PC-3 (cell line): ENCODE results near the gene C1orf159. TPM values are rescaled to one million over a fixed set of nuclear protein-coding genes. Genes with fewer than 3 reads are reported as not detected.

Experiments used
- ATAC-seq: fragments of 200-7000 bp; cut with Tn5 transposase; 2 replicates; pipeline ENCODE4 v1.9.1; 2020; ENCODE audit warnings: mild to moderate bottlenecking, moderate library complexity
- BruUV-seq: library from RNA; stranded (reverse); fragments of 400-500 nt; replicated peaks from 2 replicates; lab custom pipeline; 2021; lab: Mats Ljungman, UMichigan
- CTCF ChIA-PET: fragments of 300-600 bp; sonication (Branson Sonifier 250); formaldehyde crosslinking; loops from one replicate; lab custom pipeline; 2022; ENCODE audit warnings: antibody characterized with exemption; lab: Charles Lee
- POLR2A ChIA-PET: fragments of 300-600 bp; sonication (Branson Sonifier 250); formaldehyde crosslinking; loops from one replicate; lab custom pipeline; 2022; ENCODE audit warnings: antibody characterized with exemption; ENCODE audit not compliant: unreplicated experiment; lab: Charles Lee
- DNase-seq: peaks from one replicate; pipeline ENCODE4 v3.0.0-alpha.2; 2015
- H2AFZ ChIP-seq: fragments of 300-600 bp; sonication (generic); 2 replicates; pipeline ENCODE4 v1.6.0; 2016; ENCODE audit warnings: antibody characterized with exemption, low read length
- H3F3A ChIP-seq: fragments of 300-600 bp; sonication (generic); one replicate; pipeline ENCODE4 v1.6.0; 2017; ENCODE audit warnings: antibody characterized with exemption, low read length, control low read depth, mild to moderate bottlenecking; ENCODE audit not compliant: unreplicated experiment
- H3K27ac ChIP-seq: fragments of 300-600 bp; sonication (generic); 2 replicates; pipeline ENCODE4 v1.5.1; 2016; ENCODE audit warnings: mild to moderate bottlenecking, low read length
- H3K27me3 ChIP-seq: fragments of 300-600 bp; sonication (generic); 2 replicates; pipeline ENCODE4 v1.6.1; 2016; ENCODE audit warnings: low read length, mixed read lengths
- H3K36me3 ChIP-seq: fragments of 300-600 bp; sonication (generic); 2 replicates; pipeline ENCODE4 v1.6.1; 2016; ENCODE audit warnings: low read depth, mixed run types, low read length, mixed read lengths
- H3K4me1 ChIP-seq: fragments of 300-600 bp; sonication (generic); 2 replicates; pipeline ENCODE4 v1.5.1; 2016; ENCODE audit warnings: low read length; ENCODE audit not compliant: insufficient read depth
- H3K4me2 ChIP-seq: fragments of 300-600 bp; sonication (generic); 2 replicates; pipeline ENCODE4 v1.6.0; 2016; ENCODE audit warnings: low read length
- H3K4me3 ChIP-seq: fragments of 300-600 bp; sonication (generic); 2 replicates; pipeline ENCODE4 v1.5.1; 2016; ENCODE audit warnings: mild to moderate bottlenecking, low read length, mixed read lengths
- H3K79me2 ChIP-seq: fragments of 300-600 bp; sonication (generic); 2 replicates; pipeline ENCODE4 v1.6.1; 2017; ENCODE audit warnings: low read length, mixed read lengths
- H3K9ac ChIP-seq: fragments of 300-600 bp; sonication (generic); 2 replicates; pipeline ENCODE4 v1.6.0; 2016; ENCODE audit warnings: mild to moderate bottlenecking, low read length
- H3K9me2 ChIP-seq: fragments of 300-600 bp; sonication (generic); replicated peaks from 2 replicates; pipeline ENCODE4 v1.6.1; 2016; ENCODE audit warnings: mixed run types, low read length, mixed read lengths
- H3K9me3 ChIP-seq: fragments of 300-600 bp; sonication (generic); 2 replicates; pipeline ENCODE4 v1.6.1; 2016; ENCODE audit warnings: low read length, mixed read lengths
- H4K20me1 ChIP-seq: fragments of 300-600 bp; sonication (generic); 2 replicates; pipeline ENCODE4 v1.6.1; 2016; ENCODE audit warnings: low read length, mixed read lengths
- EZH2 ChIP-seq: fragments of 300-600 bp; sonication (generic); IDR thresholded peaks from one replicate; pipeline ENCODE4 v1.6.1; 2017; ENCODE audit warnings: antibody characterized with exemption, mild to moderate bottlenecking, low read length; ENCODE audit not compliant: unreplicated experiment
- EZH2phosphoT487 ChIP-seq: fragments of 300-600 bp; sonication (generic); IDR thresholded peaks from 2 replicates; pipeline ENCODE4 v1.6.1; 2018; ENCODE audit warnings: mild to moderate bottlenecking, antibody characterized with exemption, low read length, borderline replicate concordance
- intact Hi-C: fragments of 100-400 bp; cut with micrococcal nuclease; formaldehyde crosslinking; loops from 2 replicates; pipeline ENCODE4 v1.9.0; 2023
- total RNA-seq: library from RNA; depleted of rRNA; stranded (reverse); fragments of >200 nt; gene quantifications from 2 replicates; pipeline ENCODE4 v1.2.3, GENCODE V29; 2014
- TF ChIP-seq, protein P1 (sequence below): fragments of 300-600 bp; sonication (generic); conservative IDR thresholded peaks from 2 replicates; pipeline ENCODE4 v1.5.1; 2017; ENCODE audit warnings: antibody characterized with exemption, low read depth, mild to moderate bottlenecking, low read length

C1orf159 gene
- total RNA-seq, 1 experiment from 2014 or later = 78.0 TPM

DNA sequence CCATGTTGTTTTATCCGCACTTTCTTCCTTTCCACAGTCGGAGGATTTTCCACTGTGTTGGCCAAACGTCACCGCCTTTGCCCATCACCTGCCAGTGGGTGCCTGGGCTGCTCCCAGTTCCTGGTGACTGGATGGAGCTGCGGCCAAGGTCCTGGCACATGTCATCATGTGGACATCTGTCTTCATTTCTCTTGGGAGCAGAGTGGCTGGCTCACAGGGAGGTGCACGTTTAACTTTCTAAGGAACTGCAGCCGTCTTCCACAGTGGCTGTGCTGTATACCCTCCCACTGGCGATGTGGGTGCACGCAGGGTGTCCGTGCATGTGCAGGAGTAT lies 22.3 kb downstream of the C1orf159 start:
- Histone ChIP-seq H3F3A (no peaks in the 10 kb centered on the region), H3K27me3 (no peaks in the 10 kb centered on the region), H2AFZ (no peak overlapping the region), H3K36me3 (no peaks in the 10 kb centered on the region), H3K79me2 (no peaks in the 10 kb centered on the region), H3K9ac (no peak overlapping the region), H3K9me2 (no peaks in the 10 kb centered on the region), H3K4me1 (no peaks in the 10 kb centered on the region), H3K4me2 (no peak overlapping the region), H4K20me1 (no peaks in the 10 kb centered on the region), H3K9me3 (no peaks in the 10 kb centered on the region), H3K4me3 (no peak overlapping the region), H3K27ac (no peak overlapping the region)
- intact Hi-C loops = no loop called here
- ATAC-seq (no peak), DNase-seq (no peak)
- ChIA-PET CTCF (no interaction called here), POLR2A (no interaction called here)
- BruUV-seq = no TSS peak
- TF ChIP-seq EZH2phosphoT487 = no peak
- TF ChIP-seq EZH2 = no peak
- TF ChIP-seq, protein P1, sequence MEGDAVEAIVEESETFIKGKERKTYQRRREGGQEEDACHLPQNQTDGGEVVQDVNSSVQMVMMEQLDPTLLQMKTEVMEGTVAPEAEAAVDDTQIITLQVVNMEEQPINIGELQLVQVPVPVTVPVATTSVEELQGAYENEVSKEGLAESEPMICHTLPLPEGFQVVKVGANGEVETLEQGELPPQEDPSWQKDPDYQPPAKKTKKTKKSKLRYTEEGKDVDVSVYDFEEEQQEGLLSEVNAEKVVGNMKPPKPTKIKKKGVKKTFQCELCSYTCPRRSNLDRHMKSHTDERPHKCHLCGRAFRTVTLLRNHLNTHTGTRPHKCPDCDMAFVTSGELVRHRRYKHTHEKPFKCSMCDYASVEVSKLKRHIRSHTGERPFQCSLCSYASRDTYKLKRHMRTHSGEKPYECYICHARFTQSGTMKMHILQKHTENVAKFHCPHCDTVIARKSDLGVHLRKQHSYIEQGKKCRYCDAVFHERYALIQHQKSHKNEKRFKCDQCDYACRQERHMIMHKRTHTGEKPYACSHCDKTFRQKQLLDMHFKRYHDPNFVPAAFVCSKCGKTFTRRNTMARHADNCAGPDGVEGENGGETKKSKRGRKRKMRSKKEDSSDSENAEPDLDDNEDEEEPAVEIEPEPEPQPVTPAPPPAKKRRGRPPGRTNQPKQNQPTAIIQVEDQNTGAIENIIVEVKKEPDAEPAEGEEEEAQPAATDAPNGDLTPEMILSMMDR = no peak

DNA sequence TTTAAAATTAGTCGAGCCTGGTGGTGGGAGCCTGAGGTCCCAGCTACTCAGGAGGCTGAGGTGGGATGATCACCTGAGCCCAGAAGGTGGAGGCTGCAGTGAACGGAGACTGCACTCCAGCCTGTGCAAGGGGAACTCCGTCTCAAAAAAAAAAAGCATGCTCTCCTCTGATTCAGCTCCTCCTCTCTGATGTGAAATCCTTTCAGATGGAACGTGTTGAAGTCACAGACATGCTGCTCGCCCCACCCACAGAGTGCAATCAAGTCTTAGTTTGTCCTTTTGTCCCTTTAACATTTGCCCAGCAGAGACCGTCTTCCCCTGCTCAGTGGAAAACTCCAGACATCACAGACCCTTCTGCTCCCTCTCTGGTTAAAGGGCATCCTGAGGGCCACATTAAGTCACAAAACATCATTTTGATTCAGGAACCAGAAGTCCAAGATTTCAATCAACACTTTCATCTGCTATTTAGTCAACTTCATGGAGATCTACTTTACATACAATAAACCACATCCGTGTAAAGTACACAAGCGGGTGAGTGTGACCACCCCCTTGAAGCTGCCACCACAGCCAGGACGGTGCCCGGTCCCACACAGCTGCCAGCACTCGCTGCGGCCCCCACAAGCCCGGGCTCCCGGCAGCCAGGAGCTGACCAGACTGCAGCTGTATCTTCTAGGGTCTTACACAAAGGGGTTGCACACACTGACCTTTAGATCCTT lies 22.8 kb downstream of the C1orf159 start:
- ATAC-seq = no peak
- no peaks in the 10 kb centered on the region for H3K27me3 ChIP-seq
- ChIA-PET POLR2A (no interaction called here), CTCF (interaction anchor here (0.6 kb wide), 1 partner anchor 13 kb away, joined by 6 read pairs; no protein-coding TSS in a partner anchor)
- no peaks in the 10 kb centered on the region for H3K36me3 ChIP-seq
- H3K4me2 ChIP-seq = no peak overlapping the region
- H3K9ac ChIP-seq = no peak overlapping the region
- H4K20me1 ChIP-seq = no peaks in the 10 kb centered on the region
- no peaks in the 10 kb centered on the region for H3K9me3 ChIP-seq
- TF ChIP-seq EZH2 (no peak), EZH2phosphoT487 (no peak)
- TF ChIP-seq, protein P1 = no peak
- H3F3A ChIP-seq = no peaks in the 10 kb centered on the region
- intact Hi-C loops = no loop called here
- no peak overlapping the region for H3K27ac ChIP-seq
- no peaks in the 10 kb centered on the region for H3K9me2 ChIP-seq
- no peak for DNase-seq
- H3K79me2 ChIP-seq = no peaks in the 10 kb centered on the region
- H2AFZ ChIP-seq = no peak overlapping the region
- no peaks in the 10 kb centered on the region for H3K4me1 ChIP-seq
- no TSS peak for BruUV-seq
- H3K4me3 ChIP-seq = no peak overlapping the region

DNA sequence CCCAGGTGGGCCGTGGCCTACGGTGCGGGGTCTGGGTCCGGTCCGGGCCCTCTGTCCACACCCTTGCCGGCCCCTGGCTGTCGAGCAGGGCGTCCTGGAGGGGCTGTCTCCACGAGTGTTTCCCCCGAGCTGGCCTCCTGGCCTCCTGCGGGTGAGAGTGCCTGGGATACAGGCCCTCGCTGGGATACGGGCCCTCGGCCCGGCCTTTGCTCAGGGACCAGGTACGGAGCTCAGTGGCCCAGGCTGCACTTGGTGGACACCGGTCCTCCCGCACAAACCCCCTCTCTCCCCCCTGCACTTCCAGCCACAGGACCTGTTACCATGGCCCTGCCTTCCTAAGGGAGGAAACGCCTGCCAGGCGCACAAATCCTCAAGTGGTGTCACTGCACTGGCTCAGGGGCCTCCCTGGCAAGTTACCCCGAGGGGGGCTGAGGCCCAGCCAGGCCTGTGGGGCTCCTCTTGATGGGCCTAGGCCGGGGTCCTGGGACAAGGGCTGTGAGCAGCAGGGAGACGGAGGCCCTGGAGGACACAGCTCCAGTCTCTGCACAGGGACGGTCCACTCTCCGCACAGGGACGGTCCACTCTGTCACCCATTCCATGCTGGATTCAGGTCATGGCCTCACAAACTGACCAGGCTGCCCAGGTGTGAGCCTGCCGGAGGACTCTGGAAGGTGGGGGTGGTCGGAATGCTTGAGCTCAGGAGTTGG lies 23.6 kb downstream of the C1orf159 start:
- no peak for ATAC-seq
- Histone ChIP-seq H3K36me3 (no peaks in the 10 kb centered on the region), H4K20me1 (no peaks in the 10 kb centered on the region), H3K4me3 (no peak overlapping the region), H3K9me2 (no peaks in the 10 kb centered on the region), H3K4me1 (no peaks in the 10 kb centered on the region), H3K79me2 (no peaks in the 10 kb centered on the region), H3K27me3 (no peaks in the 10 kb centered on the region), H3K4me2 (no peak overlapping the region), H3K9ac (no peak overlapping the region), H2AFZ (no peak overlapping the region), H3K9me3 (no peaks in the 10 kb centered on the region), H3F3A (no peaks in the 10 kb centered on the region), H3K27ac (no peak overlapping the region)
- no peak for TF ChIP-seq EZH2
- TF ChIP-seq, protein P1 = no peak
- no peak for TF ChIP-seq EZH2phosphoT487
- ChIA-PET CTCF (no interaction called here), POLR2A (no interaction called here)
- no peak for DNase-seq
- BruUV-seq = no TSS peak
- intact Hi-C loops = no loop called here
